ENCODE measurements around the gene PCSK6. TPM values are rescaled to one million over a fixed set of nuclear protein-coding genes. Genes with fewer than 3 reads are reported as not detected.

Gene PCSK6
- polyA plus RNA-seq, 1 donor from 2014 or later = 1.1 TPM

- Histone ChIP-seq H3K27me3 (ENCODE audit: insufficient read depth, low read depth, low read length) (no peaks in the 10 kb centered on the region), H2AFZ (ENCODE audit: low read depth, low read length) (no peak overlapping the region), H3K9ac (ENCODE audit: low read length) (no peak overlapping the region), H3K27ac (ENCODE audit: low read length) (no peak overlapping the region), H3K9me3 (ENCODE audit: low read length) (no peaks in the 10 kb centered on the region), H3K4me3 (ENCODE audit: low read length) (no peak overlapping the region), H3F3A (ENCODE audit: insufficient read depth, low read length, poor library complexity, severe bottlenecking) (no peaks in the 10 kb centered on the region), H3K79me2 (replicated peaks; ENCODE audit: insufficient read depth, low read length) (no peaks in the 10 kb centered on the region), H4K20me1 (ENCODE audit: insufficient read depth) (no peaks in the 10 kb centered on the region), H3K36me3 (ENCODE audit: insufficient read depth, low read length) (no peaks in the 10 kb centered on the region), H3K4me2 (ENCODE audit: low read length) (no peak overlapping the region), H3K9me2 (ENCODE audit: insufficient read depth, low read length) (no peaks in the 10 kb centered on the region)
- TF ChIP-seq POLR2AphosphoS5 (IDR thresholded peaks at IDR 0.05) (no peak), REST (IDR thresholded peaks at IDR 0.05; ENCODE audit: borderline replicate concordance) (no peak), EZH2 (IDR thresholded peaks at IDR 0.05; ENCODE audit: borderline replicate concordance, insufficient read depth, low read length, poor library complexity, severe bottlenecking) (no peak), EP300 (conservative IDR thresholded peaks at IDR 0.05; ENCODE audit: poor library complexity, severe bottlenecking) (no peak), TAF1 (IDR thresholded peaks at IDR 0.05; ENCODE audit: low read depth) (no peak), CTCF (IDR thresholded peaks at IDR 0.05; ENCODE audit: poor library complexity, severe bottlenecking) (no peak), SMC3 (conservative IDR thresholded peaks at IDR 0.05; ENCODE audit: poor library complexity) (no peak), MXI1 (conservative IDR thresholded peaks at IDR 0.05; ENCODE audit: poor library complexity, severe bottlenecking) (no peak), RAD21 (conservative IDR thresholded peaks at IDR 0.05) (no peak)
Observed at GRCh38 chr15:101504866-101505609, 15.5 kb upstream of the PCSK6 start.

- Histone ChIP-seq H3F3A (ENCODE audit: insufficient read depth, low read length, poor library complexity, severe bottlenecking) (no peaks in the 10 kb centered on the region), H2AFZ (ENCODE audit: low read depth, low read length) (no peak overlapping the region), H3K36me3 (ENCODE audit: insufficient read depth, low read length) (no peaks in the 10 kb centered on the region), H3K27me3 (ENCODE audit: insufficient read depth, low read depth, low read length) (no peaks in the 10 kb centered on the region), H3K27ac (ENCODE audit: low read length) (no peak overlapping the region), H3K4me2 (ENCODE audit: low read length) (no peak overlapping the region), H3K9me3 (ENCODE audit: low read length) (no peaks in the 10 kb centered on the region), H4K20me1 (ENCODE audit: insufficient read depth) (no peaks in the 10 kb centered on the region), H3K9me2 (ENCODE audit: insufficient read depth, low read length) (no peaks in the 10 kb centered on the region), H3K79me2 (replicated peaks; ENCODE audit: insufficient read depth, low read length) (no peaks in the 10 kb centered on the region), H3K4me3 (ENCODE audit: low read length) (no peak overlapping the region), H3K9ac (ENCODE audit: low read length) (no peak overlapping the region)
- TF ChIP-seq MXI1 (conservative IDR thresholded peaks at IDR 0.05; ENCODE audit: poor library complexity, severe bottlenecking) = no peak
Observed at GRCh38 chr15:101504373-101504772, 14.9 kb upstream of the PCSK6 start.

Measured in neural cell (in vitro differentiated cells).